ENCODE measurements around the gene TIMP1.
"Not testable (repeated sequence)": the region's sequence is repeated elsewhere in the genome, so short reads cannot be mapped to it uniquely, and the experiment has no call there.

The TIMP1 gene

DNA sequence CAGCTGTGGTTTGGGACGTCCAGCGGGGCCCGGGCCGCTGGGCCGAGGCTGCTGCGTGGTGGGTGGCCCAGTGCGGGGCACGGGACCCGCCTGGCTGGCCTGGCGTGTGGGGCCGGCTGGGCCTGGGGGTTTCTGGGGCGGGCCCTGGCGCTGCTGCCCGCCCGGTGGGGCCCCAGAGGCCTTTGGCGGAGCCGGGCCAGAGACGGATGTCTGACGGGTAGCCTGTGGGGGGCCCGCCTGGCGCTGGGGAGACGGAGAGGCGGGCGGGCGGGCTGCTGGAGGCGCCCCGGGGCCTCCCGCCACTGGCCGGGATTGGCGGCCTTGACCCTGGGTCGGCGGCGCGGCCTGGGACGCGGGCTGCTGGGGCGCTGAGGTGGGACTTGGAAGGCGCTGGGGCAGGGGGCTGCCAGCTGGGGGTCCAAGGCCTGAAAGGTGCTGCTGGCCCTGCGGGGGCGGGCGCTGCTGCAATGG is 8.1 kb upstream of the TIMP1 start:
- DNase-seq: no peak

DNA sequence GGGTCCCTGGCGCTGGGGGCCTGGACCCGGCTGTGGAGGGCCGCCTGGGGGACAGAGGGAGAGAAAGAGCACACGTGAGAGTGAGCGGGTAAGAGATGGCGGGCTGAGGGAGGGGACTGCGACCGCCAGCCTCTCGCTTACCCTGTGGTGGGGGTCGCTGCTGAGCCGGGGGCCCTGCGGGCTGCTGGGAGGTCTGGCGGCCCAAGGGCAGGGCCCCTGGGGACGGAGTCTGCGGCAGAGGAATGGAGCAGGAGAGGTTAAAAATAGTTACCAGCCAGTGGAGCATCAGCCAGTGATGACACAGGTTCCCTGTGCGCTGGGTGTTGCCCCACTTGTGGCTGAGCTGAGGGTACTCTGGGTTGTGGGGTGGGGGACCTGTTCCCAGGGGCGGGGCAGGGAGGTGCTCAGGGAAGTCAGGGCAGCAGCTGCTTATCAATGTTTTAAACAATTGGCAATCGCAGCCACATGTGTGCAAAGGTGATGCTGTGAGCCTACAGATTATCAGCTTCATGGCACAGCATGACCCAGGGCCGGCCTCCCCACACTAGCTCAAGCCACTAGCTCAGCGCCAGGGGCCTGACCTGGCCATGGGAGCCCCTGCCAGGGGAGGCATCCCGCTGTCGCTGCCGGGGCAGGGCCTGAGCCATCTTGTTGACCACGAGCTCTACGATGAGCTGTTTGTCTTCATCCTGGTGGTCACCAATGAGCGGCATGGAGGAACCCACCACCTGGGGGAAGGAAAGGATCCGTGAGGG is 7.5 kb upstream of the TIMP1 start:
- no peak for DNase-seq

DNA sequence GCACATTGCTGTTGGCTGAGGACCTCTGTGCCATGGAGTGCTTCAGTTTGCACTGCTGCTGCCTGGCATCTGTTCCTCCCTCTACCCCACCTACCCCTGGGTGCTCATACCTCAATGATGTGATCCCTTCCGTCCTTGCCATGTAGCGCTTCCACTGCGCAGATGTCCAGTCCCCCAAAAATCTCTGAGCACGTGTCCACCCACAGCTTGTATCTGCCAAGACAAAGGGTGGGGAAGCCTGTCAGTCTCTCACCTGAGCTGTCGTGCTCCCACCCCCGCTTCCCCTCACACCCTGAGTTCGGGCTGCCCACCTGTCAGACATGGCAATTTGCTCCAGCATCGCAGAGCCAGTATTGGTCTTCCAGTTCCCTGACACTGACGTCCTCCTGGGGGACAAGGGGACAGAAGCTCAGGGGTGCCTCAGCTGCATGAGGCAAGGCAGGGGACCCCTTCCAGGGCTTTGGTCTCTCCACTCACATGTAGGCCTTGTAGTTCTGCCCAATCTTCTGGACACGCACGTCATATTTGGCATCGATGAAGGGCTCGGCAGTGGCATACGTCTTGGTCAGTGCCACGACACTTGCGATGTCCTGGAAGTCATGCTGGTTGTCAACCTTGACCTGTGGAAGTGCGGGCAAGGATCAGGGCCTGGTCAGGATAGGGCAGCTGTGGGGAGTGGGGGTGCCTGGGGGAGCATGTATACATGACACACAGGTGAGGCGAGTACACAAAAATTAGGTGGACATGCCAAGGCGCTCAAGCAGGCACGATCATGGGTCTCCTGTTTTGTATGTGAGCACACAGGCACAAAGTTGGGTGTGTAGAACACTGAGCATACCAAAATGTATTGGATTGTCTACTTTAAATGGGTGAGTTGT is 6.0 kb upstream of the TIMP1 start:
- no peak for DNase-seq

DNA sequence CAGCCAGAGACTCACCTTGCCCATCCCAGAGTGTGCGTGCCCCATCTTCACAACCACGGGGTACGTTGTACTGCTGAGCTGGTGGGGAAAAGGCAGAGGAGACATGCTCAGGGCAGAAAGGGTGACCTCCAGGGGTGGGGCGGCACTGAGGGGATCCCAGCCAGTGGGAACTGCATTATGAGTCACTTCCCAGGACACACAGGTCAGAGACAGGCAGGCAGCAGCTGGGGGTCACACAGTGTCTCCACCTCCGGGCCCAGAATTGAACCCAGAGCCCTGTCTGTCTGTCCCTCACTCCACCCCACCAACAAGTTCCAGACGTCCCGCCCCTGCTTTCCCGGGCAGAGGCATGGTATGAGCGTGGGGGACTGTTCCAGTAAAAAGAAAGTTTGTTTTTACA is 4.8 kb upstream of the TIMP1 start:
- no peak for DNase-seq

DNA sequence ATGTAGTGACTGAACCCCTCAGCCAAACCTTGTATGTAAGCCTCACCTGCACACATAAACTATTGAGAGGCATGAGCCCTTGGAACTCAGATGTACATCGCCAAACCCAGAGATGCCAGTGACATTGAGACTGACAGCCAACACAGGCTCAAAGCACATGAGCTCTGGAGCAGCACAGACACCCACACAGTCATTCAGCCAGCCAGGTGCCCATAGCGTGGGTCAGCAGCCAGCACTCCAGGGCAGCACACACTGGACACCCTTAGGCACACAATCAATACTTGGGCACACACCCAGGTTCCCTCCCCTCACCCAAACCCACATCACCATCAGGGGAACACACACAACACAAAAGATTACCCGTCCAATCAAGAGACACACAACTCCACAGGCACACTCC is 4.3 kb upstream of the TIMP1 start:
- DNase-seq: no peak

DNA sequence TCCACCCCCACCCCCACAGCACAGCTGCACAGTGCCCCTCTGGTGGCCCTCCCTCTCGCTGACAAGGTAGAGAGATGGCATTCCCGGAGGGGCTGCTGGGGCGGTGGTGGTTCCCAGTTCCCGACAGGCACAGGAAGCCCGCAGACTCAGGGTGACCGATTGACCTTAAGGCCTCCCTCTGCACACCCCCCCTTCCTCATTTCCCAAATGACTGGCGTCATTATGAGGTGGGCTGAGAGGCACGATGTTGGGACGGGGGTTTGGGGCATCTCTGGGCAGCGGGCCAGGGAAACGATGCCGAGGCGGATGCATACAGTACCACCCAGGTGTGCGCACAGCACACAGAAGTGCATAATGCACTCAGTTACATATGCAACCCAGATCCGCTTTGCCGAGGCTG is 3.5 kb upstream of the TIMP1 start:
- DNase-seq: no peak

DNA sequence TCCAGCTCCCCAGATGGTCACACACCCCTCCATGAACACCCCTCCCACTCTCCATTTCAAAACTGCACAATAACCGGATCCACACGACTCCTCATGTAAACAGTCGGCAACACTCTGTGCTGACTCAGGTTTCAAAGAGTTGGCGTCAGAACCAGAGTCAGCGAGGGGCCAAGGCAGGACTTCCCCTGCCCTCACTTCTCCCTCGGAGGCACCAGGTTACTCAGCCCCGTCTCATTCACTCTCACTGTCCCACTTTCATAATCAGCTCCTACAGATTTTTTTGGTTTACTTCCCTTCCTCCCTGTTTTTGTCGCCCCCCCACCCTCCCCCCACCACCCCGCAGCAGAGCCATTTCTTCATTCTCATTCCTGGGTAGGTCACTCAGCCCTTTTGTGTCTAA is 2.7 kb upstream of the TIMP1 start:
- no peak for DNase-seq

DNA sequence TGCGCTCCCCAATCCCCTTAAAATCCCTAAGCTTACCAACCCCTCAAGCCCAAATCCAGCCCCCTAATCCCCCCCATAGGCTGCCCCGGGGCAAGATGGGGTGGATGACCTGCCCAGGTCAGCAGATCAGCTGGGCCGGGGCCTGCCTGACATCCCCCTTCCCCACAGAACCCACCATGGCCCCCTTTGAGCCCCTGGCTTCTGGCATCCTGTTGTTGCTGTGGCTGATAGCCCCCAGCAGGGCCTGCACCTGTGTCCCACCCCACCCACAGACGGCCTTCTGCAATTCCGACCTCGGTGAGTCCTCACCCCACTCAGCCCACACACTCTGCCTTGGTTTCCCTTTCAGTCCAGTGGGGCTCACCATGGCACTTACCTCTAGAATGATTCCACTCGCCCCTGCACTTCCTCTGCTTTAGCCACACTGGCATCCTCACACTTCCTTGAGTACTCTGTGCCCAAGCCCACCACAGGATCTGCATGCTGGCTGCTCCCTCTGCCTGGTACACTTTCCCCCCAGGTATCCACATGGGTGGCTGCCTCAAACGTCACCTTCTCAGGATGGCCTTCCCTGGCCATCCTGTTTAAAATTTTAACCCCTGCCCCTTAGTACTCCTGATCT is 1.1 kb downstream of the TIMP1 start:
- no peak for DNase-seq

DNA sequence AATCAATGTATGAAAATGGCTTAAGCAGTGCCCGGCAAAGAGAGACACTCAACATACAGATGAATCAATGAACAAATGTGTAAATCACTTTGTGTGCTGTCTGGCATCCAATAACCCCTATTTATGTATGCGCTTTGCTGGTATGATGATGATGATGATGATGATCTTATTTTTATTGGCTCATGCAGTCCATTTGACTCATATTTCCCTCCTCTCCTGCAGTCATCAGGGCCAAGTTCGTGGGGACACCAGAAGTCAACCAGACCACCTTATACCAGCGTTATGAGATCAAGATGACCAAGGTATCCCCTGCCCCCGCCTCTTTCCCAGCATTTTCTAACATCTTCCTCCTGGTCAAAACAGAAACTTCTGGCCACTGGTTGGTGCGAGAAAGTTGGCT is 2.5 kb downstream of the TIMP1 start:
- no peak for DNase-seq

DNA sequence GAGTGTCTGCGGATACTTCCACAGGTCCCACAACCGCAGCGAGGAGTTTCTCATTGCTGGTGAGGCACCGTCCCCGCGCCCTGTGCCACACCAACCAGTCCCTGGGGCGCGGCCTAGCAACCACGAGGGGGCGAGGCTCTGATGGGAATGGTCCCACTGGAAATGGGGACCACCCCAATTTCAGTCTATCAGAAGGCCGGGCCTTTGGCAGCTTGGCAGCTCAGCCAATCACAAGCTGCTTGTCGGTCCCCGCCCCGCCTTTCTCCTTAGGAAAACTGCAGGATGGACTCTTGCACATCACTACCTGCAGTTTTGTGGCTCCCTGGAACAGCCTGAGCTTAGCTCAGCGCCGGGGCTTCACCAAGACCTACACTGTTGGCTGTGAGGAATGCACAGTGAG is 3.0 kb downstream of the TIMP1 start:
- DNase-seq: no peak

DNA sequence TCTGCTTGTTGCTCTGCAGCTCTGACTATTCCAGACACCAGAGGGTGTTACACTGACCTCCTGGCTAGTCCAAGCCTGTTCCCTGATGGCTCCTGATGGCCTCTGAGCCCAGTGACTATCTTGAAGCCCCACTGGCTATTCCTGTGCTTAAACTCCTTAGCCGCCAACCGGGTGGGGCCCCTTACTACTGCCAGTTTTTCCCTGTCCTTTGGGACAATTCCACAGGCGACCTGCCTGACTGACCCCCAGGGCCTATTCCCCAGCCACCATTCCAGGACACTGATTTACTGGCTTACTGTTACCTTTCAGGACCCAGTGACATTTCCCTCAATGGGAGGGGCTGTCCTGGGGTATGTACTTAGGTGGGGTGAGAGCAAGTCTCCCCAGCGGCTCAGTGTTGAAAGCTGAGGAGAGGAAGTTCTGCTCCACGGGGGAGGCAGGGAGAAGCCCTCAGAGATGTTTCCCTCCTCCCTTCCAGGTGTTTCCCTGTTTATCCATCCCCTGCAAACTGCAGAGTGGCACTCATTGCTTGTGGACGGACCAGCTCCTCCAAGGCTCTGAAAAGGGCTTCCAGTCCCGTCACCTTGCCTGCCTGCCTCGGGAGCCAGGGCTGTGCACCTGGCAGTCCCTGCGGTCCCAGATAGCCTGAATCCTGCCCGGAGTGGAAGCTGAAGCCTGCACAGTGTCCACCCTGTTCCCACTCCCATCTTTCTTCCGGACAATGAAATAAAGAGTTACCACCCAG is 4.0 kb downstream of the TIMP1 start:
- DNase-seq: no peak

DNA sequence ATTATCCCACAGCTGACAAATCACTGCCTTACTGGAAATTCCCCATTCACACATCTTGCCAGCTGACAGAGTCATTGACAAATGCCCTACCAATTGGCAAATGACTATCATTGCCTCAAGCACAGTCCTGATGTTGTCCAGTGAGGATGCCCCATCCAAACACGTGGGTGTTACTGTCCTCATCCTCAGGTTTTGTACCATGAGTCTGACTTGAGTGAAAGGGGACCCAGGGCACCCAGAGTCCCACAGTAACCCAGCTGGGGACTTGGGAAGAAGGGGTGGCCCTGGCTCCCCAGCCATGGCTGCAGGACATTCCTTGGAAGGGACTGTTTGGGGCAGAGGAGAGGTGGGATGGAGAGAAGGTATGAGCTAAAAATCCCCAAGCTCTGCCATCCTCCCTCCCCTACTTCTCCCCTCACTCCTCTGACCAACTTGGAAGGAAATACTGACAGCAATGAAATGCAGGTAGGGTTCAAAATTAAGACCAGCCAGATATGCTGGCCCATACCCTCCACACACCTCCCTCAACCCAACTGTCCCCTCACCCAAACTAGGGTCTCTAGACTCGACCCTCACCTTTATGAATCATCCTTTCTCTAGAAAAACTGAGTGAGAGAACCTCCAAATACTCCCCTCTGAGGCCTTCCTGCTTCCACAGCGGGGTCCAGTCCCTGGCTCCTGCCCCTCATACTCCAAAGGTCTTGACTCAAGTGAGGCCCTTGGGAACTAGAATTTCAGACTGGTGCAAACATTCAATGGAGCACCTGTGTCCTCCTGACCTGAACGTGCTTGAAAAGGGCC is 5.1 kb downstream of the TIMP1 start:
- no peak for DNase-seq

DNA sequence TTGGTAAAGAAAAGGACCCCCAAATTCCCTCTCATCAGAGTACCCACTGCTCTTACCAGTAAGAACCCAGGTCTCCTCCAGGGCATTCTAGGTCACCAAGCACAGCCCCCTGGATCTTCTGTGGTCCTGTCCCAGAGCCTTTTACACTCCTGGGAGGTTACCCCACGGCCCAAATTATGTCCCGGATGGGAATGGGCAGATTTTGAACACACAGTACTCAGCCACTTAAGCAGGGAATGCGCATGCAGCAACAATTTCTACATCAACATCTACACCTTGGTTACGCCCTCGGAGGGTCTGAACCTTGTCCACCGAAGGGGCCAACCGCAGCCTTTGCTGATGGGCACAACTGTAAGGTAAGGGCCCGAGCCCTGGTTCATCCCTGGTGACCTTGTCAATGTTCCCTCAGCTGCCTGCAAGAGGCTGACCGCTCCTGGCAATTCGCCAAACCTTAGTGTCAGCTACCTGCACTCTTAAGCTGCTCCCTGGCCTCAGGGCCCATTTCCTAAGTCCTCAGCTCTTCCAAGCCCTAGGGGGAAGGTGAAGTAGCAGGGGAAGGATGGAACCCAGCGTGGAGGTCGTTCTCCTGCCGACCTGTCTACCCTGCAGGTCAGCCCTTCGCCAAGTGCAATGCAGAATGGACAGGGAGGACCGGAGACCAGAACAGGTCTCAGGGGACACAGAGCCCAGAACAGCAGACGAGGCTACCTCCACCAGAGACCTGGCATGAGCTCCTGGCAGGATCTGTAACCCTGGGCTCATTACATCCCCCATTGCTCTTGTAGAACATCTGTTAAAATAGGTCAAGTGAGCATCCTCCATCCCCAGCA is 5.9 kb downstream of the TIMP1 start:
- no peak for DNase-seq

DNA sequence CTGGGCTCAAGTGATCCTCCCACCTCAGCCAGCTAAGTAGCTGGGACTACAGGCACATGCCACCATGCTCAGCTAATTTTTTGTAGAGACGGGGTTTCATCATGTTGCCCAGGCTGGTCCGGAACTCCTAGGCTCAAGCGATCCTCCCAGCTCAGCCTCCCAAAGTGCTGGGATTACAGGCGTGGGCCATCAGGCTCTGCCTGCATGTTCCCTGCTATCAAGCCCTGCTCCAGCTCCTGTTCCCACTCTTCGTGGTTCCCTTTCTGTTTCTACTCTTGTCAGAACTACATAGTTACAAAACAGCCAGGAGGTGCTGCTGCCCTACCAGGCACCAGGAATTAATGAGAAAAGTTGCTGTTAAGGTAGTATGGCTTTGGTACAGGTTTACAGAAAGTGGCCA is 8.7 kb downstream of the TIMP1 start:
- no peak for DNase-seq

DNA sequence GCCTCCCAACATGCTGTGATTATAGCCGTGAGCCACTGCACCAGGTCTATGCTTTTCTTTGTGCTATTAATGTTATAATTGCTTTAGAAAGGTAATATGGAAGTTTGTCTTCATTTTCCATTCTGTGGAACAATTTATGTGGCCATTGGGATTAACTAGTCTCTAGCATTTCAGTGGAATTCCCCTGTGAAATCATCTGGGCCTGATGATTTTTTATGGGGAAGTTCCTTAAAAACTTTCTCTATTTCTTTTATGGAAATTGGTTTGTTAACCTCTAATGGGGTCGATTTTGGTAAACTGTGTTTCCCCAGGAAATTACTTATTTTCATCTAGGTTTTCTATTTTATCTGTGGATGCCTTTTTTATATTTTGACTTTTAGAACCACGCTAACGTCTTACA is 11.3 kb downstream of the TIMP1 start:
- no peak for DNase-seq

DNA sequence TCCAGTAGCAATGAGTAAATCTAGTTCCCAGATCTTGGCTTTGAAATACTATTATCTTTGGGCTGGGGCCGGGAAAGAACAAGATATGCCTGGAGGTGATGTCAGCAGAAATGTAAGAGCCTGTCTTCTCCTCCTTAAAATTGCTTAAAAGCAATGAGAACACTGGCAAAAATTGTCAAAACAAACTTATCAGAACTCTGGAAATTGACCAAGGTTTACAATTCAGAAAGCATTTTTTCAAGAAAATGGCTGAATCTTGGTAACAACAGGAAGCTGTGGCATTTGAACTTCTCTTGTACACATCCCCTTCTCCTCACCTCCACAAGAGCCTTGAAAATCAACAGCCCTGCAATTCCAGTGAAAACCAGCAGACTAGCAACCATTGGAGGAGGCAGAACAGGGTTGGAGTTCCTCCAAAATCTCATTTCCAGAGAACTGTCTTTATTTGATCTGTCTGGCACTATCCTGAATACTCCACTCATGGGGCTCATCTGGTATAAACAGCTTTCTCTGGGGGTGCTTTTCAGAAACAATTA is 13.5 kb downstream of the TIMP1 start:
- no peak for DNase-seq

DNA sequence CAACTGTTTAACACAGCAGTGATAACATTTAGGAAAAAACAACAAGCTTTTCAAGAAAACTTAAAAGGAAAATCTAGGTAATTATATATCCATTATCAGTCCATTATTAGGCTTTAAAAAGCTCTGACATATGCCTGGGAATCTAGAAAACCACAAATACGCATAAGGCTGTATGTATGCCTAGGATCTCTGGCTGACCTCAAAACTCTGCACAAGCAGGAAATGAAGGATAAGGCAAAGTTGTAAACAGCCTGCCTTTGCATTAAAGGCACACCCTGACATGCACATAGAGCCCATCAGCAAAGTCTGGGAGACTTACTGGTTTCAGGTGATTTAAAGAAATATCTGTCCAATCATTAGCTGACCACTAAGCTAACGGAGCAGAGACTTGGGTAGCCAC is 14.0 kb downstream of the TIMP1 start:
- no peak for DNase-seq

DNA sequence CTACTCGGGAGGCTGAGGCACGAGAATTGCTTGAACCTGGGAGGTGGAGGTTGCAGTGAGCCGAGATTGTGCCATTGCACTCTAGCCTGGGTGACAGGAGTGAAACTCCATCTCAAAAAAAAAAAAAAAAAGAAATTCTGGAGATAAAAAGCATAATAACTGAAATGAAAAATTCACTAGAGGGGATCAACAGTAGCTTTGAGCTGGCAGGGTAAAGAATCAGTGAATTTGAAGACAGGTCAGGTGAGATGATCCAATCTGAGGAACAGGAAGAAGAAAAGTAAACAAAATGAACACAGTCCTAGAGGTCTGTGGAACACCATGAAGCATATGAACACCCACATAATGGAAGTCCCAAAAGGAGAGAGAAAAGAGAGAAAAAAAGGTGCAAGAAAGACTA is 15.0 kb downstream of the TIMP1 start:
- no peak for DNase-seq

DNA sequence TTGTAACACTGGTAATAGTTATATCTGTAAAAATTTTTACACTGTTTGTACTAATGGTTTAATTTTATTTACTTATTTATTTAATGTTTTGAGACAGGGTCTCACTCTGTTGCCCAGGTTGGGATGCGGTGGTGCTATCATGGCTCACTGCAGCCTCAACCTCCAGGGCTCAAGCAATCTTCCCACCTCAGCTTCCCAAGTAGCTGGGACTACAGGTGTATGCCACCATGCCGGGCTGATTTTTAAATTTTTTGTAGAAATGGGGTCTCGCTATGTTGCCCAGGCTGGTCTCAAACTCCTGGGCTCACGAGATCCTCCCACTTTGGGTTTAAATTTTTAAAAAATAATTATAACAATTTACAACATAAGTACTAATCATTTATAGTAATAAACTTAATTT is 20.9 kb downstream of the TIMP1 start:
- not testable (repeated sequence) for DNase-seq

DNA sequence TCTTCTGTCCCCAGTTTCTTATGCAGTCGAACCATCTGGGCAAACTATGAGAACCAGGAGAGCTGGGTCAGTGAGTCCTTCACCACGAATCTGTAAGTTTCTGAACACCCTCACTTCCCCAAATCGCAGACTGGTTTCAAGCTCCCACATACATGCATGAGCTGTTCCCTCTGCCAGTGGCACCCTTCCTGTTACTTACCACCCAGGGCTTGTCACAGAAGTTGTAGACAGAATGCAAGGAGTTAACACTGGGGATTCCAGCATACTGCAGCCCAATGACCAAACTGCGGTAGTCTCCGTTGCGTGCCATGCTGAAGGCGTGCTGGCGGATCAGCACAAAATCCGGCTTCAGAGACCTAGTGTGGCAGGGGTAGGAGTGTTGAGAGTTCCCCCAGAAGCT is 22.8 kb downstream of the TIMP1 start:
- DNase-seq: no peak

DNA sequence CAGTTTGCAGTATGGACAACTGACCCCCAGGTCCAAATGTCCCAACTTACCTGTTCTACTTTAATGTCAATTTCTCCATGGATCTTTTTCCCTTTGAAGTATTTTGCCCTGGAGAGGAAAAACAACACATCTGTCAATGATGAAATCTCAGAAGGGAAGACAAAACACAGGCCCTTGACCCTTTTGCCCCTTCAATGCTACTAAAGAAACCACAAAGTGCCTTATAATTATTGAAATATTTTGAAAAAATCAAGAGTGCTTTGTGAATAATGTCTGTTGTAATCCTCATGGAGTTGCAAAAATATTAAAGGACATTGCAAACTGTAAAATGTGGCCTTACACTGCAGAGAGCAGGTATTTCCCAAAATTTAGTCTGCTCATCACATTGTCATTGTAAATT is 24.9 kb downstream of the TIMP1 start:
- no peak for DNase-seq

Measured in NCI-H2081 treated with DMSO at 0.1 percent for 48 hours (cell line).